KOPT-K1 (cell line): ENCODE data around the gene ABCA4.
A peak's percentile ranks its signal among the peaks of the same experiment; 100 is the strongest.

Experiments used
- H3K27ac ChIP-seq: fragments of 200-600 bp; sonication (generic); 2 replicates; pipeline ENCODE4 v1.5.1; 2016; ENCODE audit warnings: antibody characterized with exemption, mild to moderate bottlenecking, low read depth, low read length; ENCODE audit not compliant: poor library complexity, severe bottlenecking
- H3K36me3 ChIP-seq: fragments of 200-600 bp; sonication (generic); 2 replicates; pipeline ENCODE4 v1.5.1; 2017; ENCODE audit warnings: antibody characterized with exemption, mild to moderate bottlenecking, low read length, moderate library complexity; ENCODE audit not compliant: insufficient read depth
- H3K9me3 ChIP-seq: fragments of 200-600 bp; sonication (generic); 2 replicates; pipeline ENCODE4 v1.5.1; 2017; ENCODE audit warnings: antibody characterized with exemption, low read length, mild to moderate bottlenecking; ENCODE audit not compliant: insufficient read depth, poor library complexity, severe bottlenecking

The ABCA4 gene

DNA sequence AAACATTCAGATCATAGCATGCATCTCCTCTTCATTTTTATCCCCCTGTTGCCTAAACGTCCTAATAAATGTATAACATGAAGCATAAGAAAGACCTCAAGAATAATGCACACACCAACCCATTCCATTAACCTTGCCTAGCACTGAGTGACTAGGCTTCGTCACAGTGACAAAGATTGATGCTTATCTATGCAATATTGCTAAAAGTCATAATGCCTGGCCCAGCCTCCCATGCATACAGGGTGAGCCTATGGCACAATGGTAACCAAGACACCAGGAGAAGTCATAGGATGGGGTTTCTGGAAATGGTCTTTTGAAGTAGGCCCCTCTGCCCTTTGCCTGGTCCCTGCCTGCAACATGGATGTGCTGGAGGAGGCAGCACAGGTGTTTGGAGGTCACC lies 33.8 kb downstream of the ABCA4 start:
- Histone ChIP-seq H3K9me3 (peaks cover 6% of the 10 kb centered on the region), H3K36me3 (peaks cover 28% of the 10 kb centered on the region), H3K27ac (peak overlapping the region; percentile 95)

DNA sequence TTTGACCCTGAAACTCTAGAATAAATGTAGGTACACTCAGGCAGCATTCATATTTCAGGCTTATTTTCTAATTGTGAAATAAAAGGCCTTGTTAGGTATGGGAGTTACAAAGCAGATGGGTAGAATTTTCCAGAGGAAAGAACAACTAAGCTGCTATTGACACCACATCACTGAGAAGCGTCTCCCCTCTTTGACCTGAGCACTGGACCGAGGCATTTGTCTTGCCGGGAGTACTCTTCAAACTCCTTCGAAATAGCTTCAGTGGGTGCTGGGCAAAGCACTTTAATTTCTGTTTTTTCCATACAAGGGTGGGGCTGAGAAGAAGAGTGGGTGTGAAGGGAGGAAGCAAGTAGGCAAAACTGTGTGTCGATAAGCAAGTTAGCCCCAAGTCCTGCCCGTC lies 36.4 kb downstream of the ABCA4 start:
- H3K9me3 ChIP-seq = peaks cover 6% of the 10 kb centered on the region
- H3K36me3 ChIP-seq = peaks cover 33% of the 10 kb centered on the region
- H3K27ac ChIP-seq = peak overlapping the region; percentile 54

DNA sequence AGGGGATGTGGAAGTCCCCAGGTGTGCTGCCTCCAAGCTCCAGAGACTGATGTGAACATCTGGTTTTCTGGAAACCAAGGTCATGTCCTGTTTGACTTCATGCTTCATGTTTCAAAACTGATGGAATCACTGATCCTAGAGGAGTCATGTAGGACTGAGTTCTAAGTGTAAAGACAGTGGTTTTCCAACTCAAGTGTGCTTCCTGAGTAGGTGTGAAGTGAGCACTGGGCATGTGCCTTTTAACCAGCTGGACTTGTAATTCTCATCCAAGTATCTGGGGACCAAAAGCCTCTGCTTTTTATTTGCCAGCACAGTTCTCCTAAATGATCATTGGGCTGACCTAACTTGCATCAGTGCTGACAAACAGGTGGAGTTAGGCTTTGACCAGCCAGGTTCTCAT lies 36.9 kb downstream of the ABCA4 start:
- peaks cover 33% of the 10 kb centered on the region for H3K36me3 ChIP-seq
- peaks cover 6% of the 10 kb centered on the region for H3K9me3 ChIP-seq
- H3K27ac ChIP-seq = peak overlapping the region; percentile 54

DNA sequence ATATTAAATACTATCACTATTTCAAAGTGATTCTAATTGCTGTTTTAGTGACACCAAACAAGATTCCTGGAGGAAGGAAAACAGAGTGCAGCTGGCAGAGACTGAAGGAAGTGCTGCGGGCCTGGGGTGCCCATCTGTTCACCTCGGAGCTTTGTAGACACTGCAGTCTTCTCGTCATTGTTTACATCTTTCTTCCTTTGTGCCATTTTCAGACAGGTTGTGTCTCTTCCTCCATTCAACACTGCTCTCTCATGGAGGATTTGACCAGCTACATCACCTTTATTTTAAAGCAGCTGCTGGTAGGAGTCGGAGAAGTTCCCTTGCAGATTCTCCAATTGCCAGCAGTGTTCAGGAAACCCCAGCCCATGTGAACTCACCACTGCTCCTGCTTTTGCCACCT lies 37.3 kb downstream of the ABCA4 start:
- peaks cover 6% of the 10 kb centered on the region for H3K9me3 ChIP-seq
- peaks cover 33% of the 10 kb centered on the region for H3K36me3 ChIP-seq
- H3K27ac ChIP-seq = peak overlapping the region; percentile 54

DNA sequence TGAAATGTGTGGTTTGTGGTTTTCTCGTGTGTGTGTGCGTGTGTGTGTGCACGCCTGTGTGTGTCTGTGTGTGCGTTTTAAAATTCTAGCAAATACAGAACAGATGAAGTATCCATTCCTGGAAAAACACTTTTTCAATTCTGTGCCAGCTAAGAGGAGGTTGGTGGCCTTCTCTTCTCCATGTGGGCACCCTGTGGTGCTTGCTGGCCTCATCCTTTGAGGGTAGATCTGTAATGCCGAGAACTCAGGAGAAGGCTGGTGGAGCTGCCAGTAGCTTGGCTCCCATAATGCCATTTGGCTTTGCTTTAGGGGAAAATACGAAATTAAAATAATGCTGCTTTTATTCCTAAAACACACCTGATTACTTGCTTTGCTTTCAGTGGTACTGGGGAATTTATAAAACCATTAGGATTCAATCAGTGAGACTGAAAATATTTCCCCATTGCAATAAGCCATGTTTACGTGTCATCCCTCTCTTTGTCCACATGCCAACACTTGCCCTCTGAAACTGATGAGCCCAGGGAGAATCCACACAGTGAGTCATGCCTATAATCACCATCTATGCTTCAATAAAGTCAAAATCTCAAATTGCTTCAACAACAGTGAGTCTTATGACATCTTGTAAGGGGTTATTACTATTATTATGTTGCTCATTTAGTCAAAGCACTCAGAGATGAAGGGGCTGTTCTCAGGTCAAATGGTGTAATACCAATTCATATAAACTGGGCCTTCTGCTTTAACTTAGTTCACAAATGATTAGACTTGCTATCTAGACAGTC lies 39.2 kb downstream of the ABCA4 start:
- peaks cover 39% of the 10 kb centered on the region for H3K36me3 ChIP-seq
- H3K9me3 ChIP-seq = no peaks in the 10 kb centered on the region
- H3K27ac ChIP-seq = peak overlapping the region; percentile 54

DNA sequence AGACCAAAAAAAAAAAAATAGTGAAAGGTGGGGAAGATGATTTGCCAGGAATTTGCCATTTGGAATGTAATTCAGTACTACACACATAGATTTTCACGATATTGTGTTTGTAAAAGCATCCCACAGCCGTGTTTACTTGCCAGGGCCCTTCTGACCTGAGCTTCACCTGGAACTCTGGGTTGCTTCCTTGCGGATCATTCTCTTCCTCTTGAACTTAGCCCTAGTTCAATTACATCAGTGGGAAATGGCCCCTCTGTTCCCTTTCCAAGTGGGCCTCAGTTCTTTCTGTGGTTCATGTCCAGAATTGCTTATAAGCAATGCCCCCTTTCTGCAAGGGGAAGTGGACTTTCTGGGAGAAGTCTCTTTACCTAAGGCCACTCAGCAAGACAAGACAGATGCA lies 41.0 kb downstream of the ABCA4 start:
- Histone ChIP-seq H3K27ac (peak overlapping the region; percentile 54), H3K36me3 (peaks cover 51% of the 10 kb centered on the region), H3K9me3 (no peaks in the 10 kb centered on the region)

DNA sequence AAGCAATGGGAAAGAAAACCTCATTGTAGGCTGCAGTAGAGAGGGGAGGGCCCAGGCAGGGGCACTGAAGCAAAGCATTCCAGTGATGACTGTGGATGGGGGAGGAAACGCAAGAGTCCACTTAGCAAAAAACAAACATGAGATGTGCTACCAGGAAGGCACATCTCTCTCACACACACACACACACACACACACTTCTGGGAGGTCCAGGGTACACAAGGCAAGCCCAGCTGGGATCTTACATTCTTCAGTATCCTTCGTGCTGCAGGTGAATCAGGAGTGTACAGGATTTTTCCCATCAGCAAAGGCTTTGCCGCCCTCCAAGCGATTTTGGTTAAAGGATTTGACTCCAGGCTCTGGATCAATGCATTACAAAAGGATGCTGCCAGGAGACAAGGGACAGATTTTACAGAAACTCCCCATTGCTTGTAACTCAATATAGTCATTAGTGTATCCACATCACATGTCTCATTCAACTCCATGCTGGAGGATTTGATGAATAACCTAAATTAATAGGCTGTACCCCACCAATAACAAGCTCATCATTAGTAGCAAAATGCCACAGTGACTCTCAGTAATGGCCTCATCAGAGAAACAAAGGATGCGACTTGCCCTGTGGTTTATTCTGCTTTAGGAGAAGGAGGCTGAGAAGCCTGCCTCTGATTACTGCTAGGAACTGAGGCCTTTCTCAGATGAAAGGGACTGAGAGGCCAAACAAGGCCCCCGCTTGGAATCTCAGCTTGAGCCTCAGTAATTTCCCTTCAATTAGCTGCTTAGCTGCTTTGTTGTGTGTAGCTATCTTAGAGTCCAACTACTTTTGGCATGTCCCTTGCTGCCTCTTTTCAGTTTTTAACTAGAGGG lies 41.6 kb downstream of the ABCA4 start:
- peak overlapping the region; percentile 54 for H3K27ac ChIP-seq
- no peaks in the 10 kb centered on the region for H3K9me3 ChIP-seq
- peaks cover 51% of the 10 kb centered on the region for H3K36me3 ChIP-seq

DNA sequence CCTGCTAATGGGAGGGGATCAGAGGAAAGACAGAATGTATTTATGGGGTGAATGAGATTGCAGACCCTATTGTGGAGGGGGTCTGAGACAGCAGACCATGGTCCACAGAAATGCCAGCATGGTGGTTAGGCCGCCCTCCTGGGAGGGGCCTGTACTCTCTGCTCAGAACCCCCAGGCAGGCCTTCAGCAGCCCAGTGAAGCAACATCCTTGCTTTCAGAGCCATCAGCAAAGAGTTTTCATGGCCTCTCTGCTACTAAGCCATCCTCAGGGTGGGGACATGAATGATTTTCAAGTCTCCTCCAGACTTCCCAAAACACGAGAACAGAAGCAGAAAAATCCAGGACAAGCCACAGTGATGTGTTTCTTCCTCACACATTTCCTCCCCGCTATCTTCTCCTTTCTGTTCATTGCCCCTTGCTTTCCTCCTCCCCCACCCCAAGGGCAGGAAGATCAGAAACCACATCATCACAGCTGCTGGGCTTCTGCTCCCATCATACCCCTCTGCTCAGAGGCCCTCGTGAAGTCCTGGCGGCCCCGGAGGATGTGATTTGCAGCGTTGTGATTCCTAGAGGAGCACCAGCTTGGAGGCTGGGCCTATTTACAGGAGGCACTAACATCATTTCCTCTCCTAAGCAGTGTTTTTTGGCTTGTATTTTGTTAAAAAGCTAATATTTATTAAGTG lies 48.0 kb downstream of the ABCA4 start:
- peak overlapping the region; percentile 84 for H3K27ac ChIP-seq

DNA sequence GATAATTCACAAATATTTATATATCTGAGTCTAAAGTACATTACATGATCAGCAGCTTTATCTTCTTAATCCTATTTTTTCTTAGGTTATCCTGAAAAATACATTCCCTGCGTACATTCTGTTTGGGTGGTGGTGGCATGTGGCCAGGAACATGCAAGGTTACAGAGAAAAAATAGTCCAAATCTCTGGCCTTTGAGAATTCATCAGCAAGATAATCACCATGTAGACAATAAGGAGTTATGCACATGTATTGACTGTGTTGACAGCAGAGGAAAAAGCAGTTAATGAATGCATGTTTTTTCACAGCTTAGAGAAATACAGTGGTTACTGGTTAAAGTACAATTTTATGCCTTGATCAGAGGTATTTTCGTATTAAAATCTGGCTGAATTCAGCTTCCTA lies 49.0 kb downstream of the ABCA4 start:
- H3K36me3 ChIP-seq = peaks cover 31% of the 10 kb centered on the region
- H3K27ac ChIP-seq = peak overlapping the region; percentile 84

More for the DNA sequence above, 48.0 kb downstream of the ABCA4 start:
- peaks cover 39% of the 10 kb centered on the region for H3K36me3 ChIP-seq
- no peaks in the 10 kb centered on the region for H3K9me3 ChIP-seq

DNA sequence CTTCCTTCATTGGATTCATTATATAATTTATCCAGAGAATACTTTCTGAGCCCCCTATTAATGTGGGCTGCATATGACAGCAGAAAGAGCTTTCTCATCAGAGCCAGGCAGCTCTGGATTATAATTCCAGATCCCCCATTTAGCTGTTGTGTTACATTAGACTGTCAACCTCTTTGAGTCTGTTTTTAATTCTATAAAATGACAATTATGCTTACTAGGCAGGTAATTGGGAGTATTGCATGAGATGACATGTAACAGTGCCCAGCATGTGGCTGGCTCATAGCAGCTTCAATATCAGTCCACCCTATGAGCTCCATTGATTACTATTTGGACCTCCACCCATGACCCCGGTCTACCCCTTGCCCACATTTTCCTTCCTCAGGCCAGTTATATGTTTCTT lies 49.6 kb downstream of the ABCA4 start:
- Histone ChIP-seq H3K27ac (peak overlapping the region; percentile 84), H3K9me3 (no peaks in the 10 kb centered on the region), H3K36me3 (peaks cover 26% of the 10 kb centered on the region)

More for the DNA sequence above, 49.0 kb downstream of the ABCA4 start:
- H3K9me3 ChIP-seq = no peaks in the 10 kb centered on the region

DNA sequence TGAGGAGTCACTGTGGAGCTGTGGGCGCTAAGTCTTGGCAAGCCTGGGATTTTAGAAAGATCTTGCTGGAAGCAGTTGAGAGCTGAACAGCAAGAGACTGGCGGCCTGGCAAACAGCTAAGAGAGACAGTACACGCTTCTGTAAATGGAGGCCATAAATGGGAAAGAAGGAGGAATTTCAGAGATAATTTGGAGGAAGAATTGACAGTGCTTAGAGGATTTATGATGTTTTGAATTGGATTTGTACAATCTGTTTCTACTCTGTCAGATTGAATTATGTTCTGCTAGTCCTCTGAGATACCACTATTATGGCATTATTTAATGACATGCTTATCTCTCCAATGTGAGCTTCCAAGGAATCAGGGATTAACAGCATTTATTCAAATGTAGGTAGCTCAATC lies 50.1 kb downstream of the ABCA4 start:
- H3K9me3 ChIP-seq = no peaks in the 10 kb centered on the region
- H3K36me3 ChIP-seq = peaks cover 22% of the 10 kb centered on the region
- H3K27ac ChIP-seq = peak overlapping the region; percentile 84

DNA sequence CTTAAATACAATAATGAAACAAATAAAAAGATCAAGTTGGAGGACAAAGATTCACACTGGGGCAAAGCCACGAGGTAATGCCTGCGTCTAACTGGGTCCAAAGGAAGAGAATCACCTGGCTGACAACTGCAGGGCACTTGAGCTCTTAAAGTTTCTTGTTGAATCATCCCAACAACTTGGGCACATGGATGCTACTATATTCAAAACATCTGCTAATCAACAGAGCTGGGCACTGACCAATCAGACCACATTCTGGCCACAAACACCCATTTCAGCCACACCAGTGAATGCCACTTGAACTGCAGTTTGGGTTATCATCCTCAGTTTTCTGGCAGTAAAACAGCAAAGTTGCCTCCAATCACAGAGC lies 51.0 kb downstream of the ABCA4 start:
- Histone ChIP-seq H3K9me3 (no peaks in the 10 kb centered on the region), H3K36me3 (peaks cover 15% of the 10 kb centered on the region), H3K27ac (peak overlapping the region; percentile 84)

DNA sequence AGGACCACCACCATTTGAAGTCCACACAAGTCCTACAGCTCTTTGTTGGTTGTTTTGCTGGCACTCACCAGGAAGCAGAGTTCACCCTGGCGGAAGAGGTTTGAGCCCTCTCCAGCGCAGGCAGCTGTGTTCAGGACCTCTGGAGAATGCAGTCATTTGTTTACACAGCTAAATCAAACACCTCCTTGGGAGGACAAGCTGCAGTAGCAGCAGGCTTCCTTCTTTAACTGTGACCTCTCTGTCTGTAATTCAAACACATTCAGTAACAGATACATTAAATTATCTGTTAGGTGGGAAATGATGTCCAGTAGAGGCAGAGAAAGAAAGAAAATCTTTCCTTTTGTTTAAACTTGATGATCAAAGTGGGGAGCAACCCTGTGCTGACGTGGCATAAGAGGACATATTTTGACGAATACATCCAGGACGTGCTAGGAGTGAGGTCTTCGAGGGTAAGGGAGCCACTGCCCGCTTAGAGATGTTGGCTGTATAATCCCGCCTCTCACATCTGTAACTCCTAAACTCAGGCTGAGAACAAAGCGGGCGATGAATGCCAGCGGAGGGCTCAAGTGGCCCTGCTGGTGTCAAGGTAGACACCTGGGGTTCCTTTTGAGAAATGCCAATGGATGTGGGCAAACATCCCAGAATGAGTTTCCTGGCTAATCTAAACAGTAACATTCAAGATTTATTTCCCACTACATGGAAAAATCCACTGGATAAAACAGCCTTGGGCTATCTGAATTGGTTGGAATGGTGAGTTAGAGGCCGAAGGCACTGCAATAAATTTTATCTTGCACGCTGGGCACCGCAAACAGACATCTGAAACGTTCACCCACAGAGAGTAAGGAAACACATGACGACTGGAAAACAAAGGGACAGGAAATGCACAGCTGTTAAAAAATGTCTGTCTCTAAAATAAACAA lies 51.7 kb downstream of the ABCA4 start:
- Histone ChIP-seq H3K9me3 (no peaks in the 10 kb centered on the region), H3K27ac (peak overlapping the region; percentile 84), H3K36me3 (peaks cover 9% of the 10 kb centered on the region)
